Fibroblast of the conjunctiva (primary cell): ENCODE results near the gene PCDH9.

ENCODE experiments used
- DNase-seq: peaks from one replicate; pipeline ENCODE4 v3.0.0-alpha.2; 2010; ENCODE audit warnings: low read depth

The PCDH9 gene

GRCh38 chr13:66842766-66843165 lies 387.4 kb downstream of the PCDH9 start:
- DNase-seq = no peak

GRCh38 chr13:66840621-66841020 lies 389.5 kb downstream of the PCDH9 start:
- no peak for DNase-seq

GRCh38 chr13:66837246-66837645 lies 392.9 kb downstream of the PCDH9 start:
- no peak for DNase-seq

GRCh38 chr13:66835040-66835628 lies 395.0 kb downstream of the PCDH9 start:
- no peak for DNase-seq

GRCh38 chr13:66830940-66831716 lies 399.0 kb downstream of the PCDH9 start:
- DNase-seq = no peak

- no peak for DNase-seq
Observed at GRCh38 chr13:66829803-66830202, 400.3 kb downstream of the PCDH9 start.

- DNase-seq = no peak
Observed at GRCh38 chr13:66826398-66826797, 403.7 kb downstream of the PCDH9 start.

- no peak for DNase-seq
Observed at GRCh38 chr13:66821551-66821950, 408.6 kb downstream of the PCDH9 start.

GRCh38 chr13:66811455-66811854 lies 418.7 kb downstream of the PCDH9 start:
- DNase-seq = no peak

- no peak for DNase-seq
Observed at GRCh38 chr13:66809485-66809884, 420.7 kb downstream of the PCDH9 start.

- no peak for DNase-seq
Observed at GRCh38 chr13:66807251-66807650, 422.9 kb downstream of the PCDH9 start.

- DNase-seq = peak; percentile 39
Observed at GRCh38 chr13:66805657-66806056, 424.5 kb downstream of the PCDH9 start.

- no peak for DNase-seq
Observed at GRCh38 chr13:66803808-66804456, 426.2 kb downstream of the PCDH9 start.

- no peak for DNase-seq
Observed at GRCh38 chr13:66803013-66803807, 426.9 kb downstream of the PCDH9 start.

GRCh38 chr13:66795636-66796035 lies 434.5 kb downstream of the PCDH9 start:
- no peak for DNase-seq

GRCh38 chr13:66794340-66795031 lies 435.6 kb downstream of the PCDH9 start:
- DNase-seq = no peak

- no peak for DNase-seq
Observed at GRCh38 chr13:66790861-66791260, 439.3 kb downstream of the PCDH9 start.

- DNase-seq = no peak
Observed at GRCh38 chr13:66781241-66781640, 448.9 kb downstream of the PCDH9 start.

- DNase-seq = peak; percentile 22
Observed at GRCh38 chr13:66780814-66781213, 449.3 kb downstream of the PCDH9 start.

GRCh38 chr13:66778461-66778860 lies 451.7 kb downstream of the PCDH9 start:
- no peak for DNase-seq

GRCh38 chr13:66775196-66775595 lies 454.9 kb downstream of the PCDH9 start:
- DNase-seq = no peak

GRCh38 chr13:66774046-66774445 lies 456.1 kb downstream of the PCDH9 start:
- DNase-seq = no peak
